ENCODE measurements around the gene GPS1.
"Not testable (repeated sequence)": the region's sequence is repeated elsewhere in the genome, so short reads cannot be mapped to it uniquely, and the experiment has no call there.

GPS1 gene

GRCh38 chr17:82035956-82036633, 15.6 kb upstream of the GPS1 start:
- no peak for DNase-seq (ENCODE audit: extremely low read depth, low read depth)
- TF ChIP-seq, protein P1, sequence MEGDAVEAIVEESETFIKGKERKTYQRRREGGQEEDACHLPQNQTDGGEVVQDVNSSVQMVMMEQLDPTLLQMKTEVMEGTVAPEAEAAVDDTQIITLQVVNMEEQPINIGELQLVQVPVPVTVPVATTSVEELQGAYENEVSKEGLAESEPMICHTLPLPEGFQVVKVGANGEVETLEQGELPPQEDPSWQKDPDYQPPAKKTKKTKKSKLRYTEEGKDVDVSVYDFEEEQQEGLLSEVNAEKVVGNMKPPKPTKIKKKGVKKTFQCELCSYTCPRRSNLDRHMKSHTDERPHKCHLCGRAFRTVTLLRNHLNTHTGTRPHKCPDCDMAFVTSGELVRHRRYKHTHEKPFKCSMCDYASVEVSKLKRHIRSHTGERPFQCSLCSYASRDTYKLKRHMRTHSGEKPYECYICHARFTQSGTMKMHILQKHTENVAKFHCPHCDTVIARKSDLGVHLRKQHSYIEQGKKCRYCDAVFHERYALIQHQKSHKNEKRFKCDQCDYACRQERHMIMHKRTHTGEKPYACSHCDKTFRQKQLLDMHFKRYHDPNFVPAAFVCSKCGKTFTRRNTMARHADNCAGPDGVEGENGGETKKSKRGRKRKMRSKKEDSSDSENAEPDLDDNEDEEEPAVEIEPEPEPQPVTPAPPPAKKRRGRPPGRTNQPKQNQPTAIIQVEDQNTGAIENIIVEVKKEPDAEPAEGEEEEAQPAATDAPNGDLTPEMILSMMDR (IDR thresholded peaks at IDR 0.05; ENCODE audit: low read depth, low read length): no peak

DNA sequence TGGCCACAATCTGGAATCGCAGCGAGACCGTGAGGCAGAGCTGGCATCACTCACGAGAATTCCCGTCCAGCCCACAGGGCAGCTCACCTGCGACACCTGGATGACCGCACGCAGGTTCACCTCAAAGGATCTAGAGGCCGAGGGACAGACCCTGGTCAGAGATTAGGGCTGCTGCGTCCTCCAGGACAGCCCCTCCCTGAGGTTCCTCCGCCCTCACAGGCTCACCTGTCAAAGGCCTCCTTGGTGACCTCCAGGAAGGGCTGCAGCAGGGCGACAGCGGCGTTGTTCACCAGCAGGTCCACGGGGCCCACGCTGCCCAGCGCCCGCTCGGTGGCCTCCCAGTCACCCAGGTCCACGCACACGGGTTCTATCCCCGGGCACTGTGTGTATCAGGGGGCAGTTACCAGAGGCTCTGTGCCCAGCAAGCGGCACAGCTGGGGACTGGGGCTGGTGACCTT, 15.0 kb upstream of the GPS1 start:
- no peak for DNase-seq (ENCODE audit: extremely low read depth, low read depth)
- TF ChIP-seq, protein P1 (IDR thresholded peaks at IDR 0.05; ENCODE audit: low read depth, low read length): no peak

DNA sequence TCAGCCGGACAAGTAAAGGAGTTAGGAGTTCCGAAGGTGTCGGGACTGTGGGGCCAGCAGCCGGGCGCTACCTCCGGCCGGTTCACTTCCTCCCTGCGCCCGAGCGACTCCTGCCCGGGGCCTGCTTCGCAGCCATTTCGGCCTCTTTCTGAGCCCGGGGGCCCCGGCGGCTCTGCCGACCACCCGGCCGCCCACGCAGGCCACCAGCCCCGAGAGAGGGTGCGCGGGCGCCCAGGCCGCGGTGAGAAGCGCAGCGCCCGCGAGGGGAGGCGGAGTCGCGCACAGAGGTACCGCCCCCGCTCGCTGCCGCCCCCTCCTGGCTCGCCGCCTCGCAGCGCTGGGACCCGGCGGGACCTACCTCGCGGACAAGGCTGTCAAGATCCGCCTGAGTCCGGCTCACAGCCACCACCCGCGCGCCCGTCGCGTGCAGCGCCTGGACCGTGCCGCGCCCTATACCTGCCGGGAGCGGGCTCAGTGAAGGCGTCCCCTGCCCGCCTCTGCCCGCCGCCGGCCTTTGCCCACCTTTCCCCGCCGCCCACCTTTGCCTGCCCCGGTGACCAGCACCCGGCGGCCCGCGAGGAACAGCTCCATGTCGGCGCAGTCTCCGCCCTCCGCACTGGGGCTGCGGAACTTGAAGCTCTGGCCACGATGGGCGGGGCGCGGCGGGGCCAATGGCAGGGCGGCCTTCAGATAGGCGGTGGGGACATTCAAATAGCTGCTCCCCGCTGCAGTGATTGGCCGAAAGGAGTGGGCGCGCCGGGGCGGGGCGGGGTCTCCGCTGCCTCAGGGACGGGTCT, 14.4 kb upstream of the GPS1 start, which contains the start of gene DCXR:
Gene DCXR, minus strand, starts transcription at position 606 of the 797 bp plus-strand sequence. Its CDS starts 15 bp downstream, at position 591.
- TF ChIP-seq, protein P1 (IDR thresholded peaks at IDR 0.05; ENCODE audit: low read depth, low read length): peak; percentile 56
- peak; percentile 80 for DNase-seq (ENCODE audit: extremely low read depth, low read depth)

GRCh38 chr17:82037889-82038195, 13.9 kb upstream of the GPS1 start:
- TF ChIP-seq, protein P1 (IDR thresholded peaks at IDR 0.05; ENCODE audit: low read depth, low read length): no peak
- DNase-seq (ENCODE audit: extremely low read depth, low read depth): no peak

DNA sequence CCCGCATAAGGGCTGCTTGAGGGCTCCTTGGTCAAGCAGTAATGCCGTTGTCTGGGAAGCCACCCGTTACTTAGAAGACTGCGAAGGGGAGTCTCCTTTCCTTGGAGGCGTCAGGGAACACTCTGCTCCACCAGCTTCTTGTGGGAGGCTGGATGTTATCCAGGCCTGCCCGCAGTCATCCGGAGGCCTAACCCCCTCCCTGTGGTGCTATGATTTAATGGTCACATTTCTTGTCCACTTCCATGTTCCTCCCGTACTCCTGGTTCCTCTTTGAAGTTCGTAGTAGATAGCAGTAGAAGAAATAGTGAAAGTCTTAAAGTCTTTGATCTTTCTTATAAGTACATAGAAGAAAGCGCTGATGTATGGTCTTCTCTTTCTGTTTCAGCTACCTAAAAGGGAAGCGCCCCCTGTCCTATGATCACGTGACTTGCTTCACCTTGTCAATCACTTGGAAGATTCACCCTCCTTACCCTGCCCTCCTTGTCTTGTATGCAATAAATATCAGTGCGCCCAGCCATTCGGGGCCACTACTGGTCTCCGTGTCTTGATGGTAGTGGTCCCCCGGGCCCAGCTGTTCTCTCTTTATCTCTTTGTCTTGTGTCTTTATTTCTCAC, 12.8 kb upstream of the GPS1 start:
- not testable (repeated sequence) for DNase-seq (ENCODE audit: extremely low read depth, low read depth)

DNA sequence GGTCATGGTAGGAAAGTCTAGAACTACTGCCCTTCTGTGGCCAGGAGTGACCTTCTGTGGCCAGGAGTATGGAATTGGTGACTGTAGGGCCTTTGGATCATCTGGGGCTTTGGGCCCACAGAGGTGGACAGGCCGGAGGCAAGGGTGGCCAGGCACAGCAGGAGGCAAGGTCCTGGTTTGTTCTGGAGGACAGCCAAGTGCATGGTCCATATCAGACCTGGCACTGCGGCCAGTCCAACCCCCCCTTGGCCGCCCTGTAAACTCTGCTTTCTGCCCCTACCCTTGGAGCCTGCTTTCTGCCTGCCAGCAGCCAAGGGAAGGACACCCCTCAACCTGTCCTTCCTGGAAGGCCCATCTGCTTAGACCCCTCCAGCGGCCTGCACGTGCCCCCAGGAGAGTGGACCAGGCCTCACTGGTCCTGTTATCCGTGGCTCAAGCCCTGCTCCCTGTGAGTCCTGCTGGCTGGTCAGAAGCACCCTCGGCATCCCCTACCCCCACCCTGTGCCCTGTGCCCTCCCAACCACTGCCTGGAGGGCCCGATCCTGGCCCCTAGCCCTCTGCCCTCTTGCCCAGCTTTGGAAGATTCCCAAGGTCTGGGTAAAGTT, 11.9 kb upstream of the GPS1 start:
- TF ChIP-seq, protein P1 (IDR thresholded peaks at IDR 0.05; ENCODE audit: low read depth, low read length): no peak
- DNase-seq (ENCODE audit: extremely low read depth, low read depth): no peak

- no peak for DNase-seq (ENCODE audit: extremely low read depth, low read depth)
- TF ChIP-seq, protein P1 (IDR thresholded peaks at IDR 0.05; ENCODE audit: low read depth, low read length): no peak
Measured at GRCh38 chr17:82041144-82041814, 10.4 kb upstream of the GPS1 start.
